Measurements from ENCODE around the gene ZNF768.

The ZNF768 gene

GRCh38 chr16:30526137-30526822 lies at the start of gene ZNF768:
TSS of gene ZNF768 (minus strand) at chr16:30526566. CDS start at chr16:30526413, 153 bp downstream.
- peak; percentile 61 for DNase-seq (ENCODE audit: low spot score)

- DNase-seq (ENCODE audit: low spot score) = no peak
These were observed 48.3 kb upstream of the ZNF768 start for GRCh38 chr16:30574678-30575077.

GRCh38 chr16:30571445-30572322 lies 45.3 kb upstream of the ZNF768 start, which contains the start of gene ZNF688:
TSS of gene ZNF688 (minus strand) at chr16:30571714. CDS start at chr16:30571629, 85 bp downstream.
- DNase-seq (ENCODE audit: low spot score) = peak; percentile 98

- no peak for DNase-seq (ENCODE audit: low spot score)
These were observed 44.5 kb upstream of the ZNF768 start for GRCh38 chr16:30570636-30571444.

GRCh38 chr16:30569746-30570635 lies 43.6 kb upstream of the ZNF768 start:
- no peak for DNase-seq (ENCODE audit: low spot score)

- DNase-seq (ENCODE audit: low spot score) = no peak
These were observed 42.9 kb upstream of the ZNF768 start for GRCh38 chr16:30569281-30569680.

- DNase-seq (ENCODE audit: low spot score) = no peak
These were observed 41.7 kb upstream of the ZNF768 start for GRCh38 chr16:30567991-30568638.

GRCh38 chr16:30567160-30567990 lies 41.0 kb upstream of the ZNF768 start:
- DNase-seq (ENCODE audit: low spot score) = no peak

- no peak for DNase-seq (ENCODE audit: low spot score)
These were observed 40.2 kb upstream of the ZNF768 start for GRCh38 chr16:30566531-30566930.

- no peak for DNase-seq (ENCODE audit: low spot score)
These were observed 39.6 kb upstream of the ZNF768 start for GRCh38 chr16:30565984-30566383.

GRCh38 chr16:30565526-30565925 lies 39.2 kb upstream of the ZNF768 start:
- DNase-seq (ENCODE audit: low spot score) = no peak

- DNase-seq (ENCODE audit: low spot score) = no peak
These were observed 35.7 kb upstream of the ZNF768 start for GRCh38 chr16:30562021-30562420.

GRCh38 chr16:30561089-30561816 lies 34.9 kb upstream of the ZNF768 start:
- DNase-seq (ENCODE audit: low spot score) = no peak

- DNase-seq (ENCODE audit: low spot score) = no peak
These were observed 33.3 kb upstream of the ZNF768 start for GRCh38 chr16:30559690-30560089.

- DNase-seq (ENCODE audit: low spot score) = no peak
These were observed 32.5 kb upstream of the ZNF768 start for GRCh38 chr16:30558789-30559377.

- peak; percentile 98 for DNase-seq (ENCODE audit: low spot score)
These were observed 31.8 kb upstream of the ZNF768 start, which contains the start of gene ZNF764 for GRCh38 chr16:30557957-30558788. TSS of gene ZNF764 (minus strand) at chr16:30558374. CDS start at chr16:30558182, 192 bp downstream.

GRCh38 chr16:30557707-30557956 lies 31.3 kb upstream of the ZNF768 start:
- no peak for DNase-seq (ENCODE audit: low spot score)

- DNase-seq (ENCODE audit: low spot score) = no peak
These were observed 29.7 kb upstream of the ZNF768 start for GRCh38 chr16:30556125-30556473.

Measured in AG08395 (cell line).